ENCODE measurements around the gene MSTN.

Gene MSTN

DNA sequence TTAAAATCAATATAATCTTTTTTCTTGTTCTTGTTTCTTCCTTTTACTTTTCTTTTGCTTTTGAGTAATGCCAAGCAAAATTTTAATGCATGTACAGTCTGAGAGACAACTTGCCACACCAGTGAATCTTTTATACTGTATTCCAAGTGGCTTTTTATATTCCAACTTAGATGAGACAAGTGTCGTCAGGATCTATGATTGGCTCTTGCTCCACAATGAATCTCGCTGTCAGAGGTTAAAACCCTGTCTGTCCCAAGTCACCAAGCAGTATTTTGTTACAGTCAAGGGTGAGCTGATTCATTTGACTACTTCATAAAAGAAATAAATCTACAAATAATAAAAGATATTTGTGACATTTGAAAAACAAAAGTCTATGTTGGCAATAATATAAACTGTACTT is at the start of gene MSTN:
TSS of gene MSTN (minus strand) at position 129 of the 400 bp plus-strand sequence. CDS start 133 bp downstream, outside the sequence.
- no peak for DNase-seq (ENCODE audit: low spot score)

DNA sequence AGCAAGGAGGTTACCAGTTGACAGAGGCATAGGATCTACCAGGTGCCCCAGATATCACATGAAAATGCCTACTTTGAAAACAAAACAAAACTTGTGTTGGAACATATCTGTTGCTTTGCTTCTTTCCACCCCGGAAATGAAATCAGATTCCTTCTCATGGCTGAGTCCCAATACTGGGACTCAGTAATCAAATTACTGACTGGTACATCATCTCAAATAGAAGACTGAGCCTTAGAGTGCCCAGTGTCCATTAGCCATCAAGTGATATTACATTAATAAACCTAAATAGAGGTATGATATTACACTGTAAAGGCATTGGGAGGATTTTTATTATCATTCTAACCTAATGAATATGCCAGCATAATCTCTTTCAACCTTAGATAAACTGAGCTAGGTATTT is 48.6 kb upstream of the MSTN start:
- DNase-seq (ENCODE audit: low spot score), result no peak

DNA sequence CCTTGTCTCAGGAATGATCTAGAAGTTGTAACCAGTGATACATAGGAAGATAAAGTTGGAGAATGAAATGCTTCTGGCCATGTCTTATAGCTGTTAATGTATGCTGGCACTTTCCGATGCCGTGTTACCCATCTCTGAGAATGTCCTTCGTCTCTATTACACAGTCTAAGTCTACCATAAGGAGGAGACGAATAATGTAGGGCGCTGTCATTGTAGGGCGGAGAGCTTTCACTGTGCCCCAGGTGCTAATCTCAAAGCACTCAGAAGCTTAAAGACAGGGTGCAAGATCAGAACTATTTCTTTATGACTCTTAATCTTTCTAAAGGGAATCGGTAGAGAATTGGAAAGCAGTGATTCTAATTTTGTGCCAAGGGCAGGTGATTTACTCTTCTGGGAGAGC is 48.2 kb upstream of the MSTN start:
- DNase-seq (ENCODE audit: low spot score), result no peak

DNA sequence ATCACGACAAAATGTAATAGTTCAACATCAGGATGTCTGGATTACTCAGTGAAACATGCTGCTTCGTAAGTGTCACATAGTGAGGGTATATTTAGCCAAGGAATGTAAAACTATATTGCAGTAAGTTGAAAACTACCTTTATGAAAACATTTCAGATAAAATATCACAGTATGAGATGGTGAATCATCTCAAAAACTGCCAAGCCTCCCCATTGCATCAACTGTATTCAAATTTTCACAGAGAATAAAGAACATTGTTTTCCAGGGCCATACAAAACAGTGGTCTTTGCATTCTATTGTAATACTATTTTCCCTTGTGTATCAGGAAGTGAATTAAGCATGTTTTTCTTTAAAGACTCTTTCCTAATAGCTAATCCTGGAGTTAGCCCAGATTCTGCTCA is 47.6 kb upstream of the MSTN start:
- no peak for DNase-seq (ENCODE audit: low spot score)

DNA sequence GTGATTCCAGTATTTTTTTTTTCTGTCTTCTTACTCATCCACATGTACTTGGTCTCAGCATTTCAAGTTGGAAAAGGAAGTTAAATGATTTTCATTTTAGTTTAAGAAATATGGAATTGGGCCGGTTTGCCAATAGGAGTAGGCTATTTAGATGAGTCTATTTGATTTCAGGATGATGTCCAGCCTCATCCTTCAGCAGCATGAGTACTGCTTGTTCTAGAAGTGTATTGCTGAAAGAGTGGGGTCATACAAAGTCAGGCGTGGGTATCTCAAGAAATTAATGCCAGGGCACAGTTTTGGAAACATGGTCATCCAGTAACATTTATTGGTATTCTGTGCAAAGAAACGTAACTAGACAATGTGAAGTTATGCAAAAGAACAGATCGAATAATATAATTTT is 44.9 kb upstream of the MSTN start:
- DNase-seq (ENCODE audit: low spot score), result no peak

DNA sequence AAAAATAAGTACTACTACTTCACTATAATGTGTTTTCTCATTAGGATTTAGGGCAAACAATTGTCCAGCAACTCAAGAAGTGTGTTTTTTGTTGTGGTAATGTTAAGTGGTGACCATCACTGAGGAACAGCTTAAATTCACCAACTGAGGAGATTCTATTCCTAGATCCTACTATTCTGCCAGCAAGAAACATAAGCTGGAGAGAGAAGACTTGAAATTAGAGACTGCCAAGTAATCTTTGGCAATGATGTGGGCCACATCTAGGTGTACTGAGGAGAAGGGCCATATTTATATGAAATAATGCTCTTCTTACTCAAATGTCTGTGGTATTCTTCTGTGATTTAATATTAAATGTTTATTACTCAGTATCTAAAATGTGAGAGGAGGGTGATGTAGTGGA is 44.3 kb upstream of the MSTN start:
- no peak for DNase-seq (ENCODE audit: low spot score)

DNA sequence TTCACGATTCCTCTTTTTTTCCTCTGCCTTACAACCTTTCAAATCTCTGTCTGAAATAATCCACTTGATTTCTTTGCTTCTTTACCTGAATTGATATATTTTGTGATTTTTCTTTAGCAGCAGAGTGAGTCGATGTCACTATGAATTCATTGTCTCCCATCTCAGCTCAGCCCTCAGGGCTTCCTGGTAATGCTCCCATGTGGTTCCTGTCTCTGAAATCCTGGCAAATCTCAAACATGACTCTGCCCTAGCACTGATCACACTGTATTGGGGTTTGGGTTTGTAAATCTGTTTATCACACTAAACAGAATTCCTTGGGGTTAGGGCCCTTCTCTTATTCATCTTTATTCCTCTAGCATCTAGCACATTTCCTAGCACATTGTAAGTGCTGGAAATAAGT is 43.0 kb upstream of the MSTN start:
- no peak for DNase-seq (ENCODE audit: low spot score)

DNA sequence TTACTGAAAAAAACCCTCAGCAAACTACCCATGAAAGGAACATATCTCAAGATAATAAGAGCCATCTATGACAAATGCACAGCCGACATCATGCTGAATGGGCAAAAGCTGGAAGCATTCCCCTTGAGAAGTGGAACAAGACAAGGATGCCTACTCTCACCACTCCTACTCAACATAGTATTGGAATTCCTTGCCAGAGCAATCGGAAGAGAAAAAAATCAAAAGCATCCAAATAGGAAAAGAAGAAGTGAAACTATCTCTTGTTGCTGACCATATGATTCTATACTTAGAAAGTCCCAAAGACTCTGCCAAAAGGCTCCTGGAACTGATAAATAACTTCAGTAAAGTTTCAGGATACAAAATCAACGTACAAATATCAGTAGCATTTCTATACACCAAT is 40.6 kb upstream of the MSTN start:
- no peak for DNase-seq (ENCODE audit: low spot score)

DNA sequence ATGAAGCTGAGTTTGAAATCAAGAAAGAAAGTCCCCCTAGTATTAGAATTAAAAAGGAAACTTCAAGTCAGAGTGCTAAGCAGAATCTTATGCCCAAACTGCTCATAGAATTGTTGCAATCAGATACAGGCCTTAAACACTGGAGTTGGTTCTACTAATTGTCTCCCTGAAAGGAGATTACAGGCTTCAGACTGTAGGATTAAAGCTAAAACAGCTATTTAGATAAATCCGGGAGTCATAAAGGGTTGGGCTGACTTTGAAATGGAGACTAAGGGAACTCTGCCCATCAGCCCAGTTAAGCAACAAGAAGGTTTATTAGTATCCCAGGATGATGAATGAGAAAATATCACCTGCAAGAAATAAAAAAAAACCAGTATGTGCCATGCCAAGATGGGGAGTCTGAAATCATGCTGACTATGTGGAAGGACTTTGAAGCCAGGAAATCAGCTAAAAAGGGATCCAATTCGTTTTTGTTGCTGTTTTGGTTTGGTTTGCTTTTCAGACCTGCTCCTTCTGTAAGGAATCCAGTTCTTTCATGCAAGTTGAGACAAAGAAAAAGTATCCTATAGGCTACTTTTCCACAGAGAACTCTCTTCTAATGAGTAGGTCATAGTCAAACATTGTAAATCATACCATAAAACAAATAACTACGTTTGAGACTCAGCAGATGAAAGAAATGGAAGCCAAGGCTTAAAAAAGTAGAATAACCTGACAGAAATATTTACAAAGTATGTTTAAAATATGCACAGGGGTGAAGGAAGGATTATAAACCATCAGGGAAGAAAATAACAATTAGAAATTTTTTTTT is 37.6 kb upstream of the MSTN start:
- DNase-seq (ENCODE audit: low spot score), result no peak

DNA sequence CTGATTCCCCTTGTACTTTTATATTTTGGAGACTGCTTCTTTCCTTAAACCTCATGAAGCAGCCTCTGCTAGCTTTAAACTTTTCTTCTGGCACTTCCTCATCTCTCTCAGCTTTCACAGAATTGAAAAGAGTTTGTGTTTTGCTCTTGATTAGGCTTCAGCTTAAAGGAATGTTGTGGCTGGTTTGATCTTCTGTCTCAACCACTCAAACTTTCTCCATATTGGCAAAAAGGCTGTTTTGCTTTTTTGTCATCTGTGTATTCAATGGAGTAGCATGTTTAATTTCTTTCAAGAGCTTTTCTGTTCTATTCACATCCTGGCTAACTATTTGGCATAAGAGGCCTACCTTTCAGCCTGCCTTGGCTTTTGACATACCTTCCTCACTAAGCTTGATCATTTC is 36.3 kb upstream of the MSTN start:
- DNase-seq (ENCODE audit: low spot score), result no peak

DNA sequence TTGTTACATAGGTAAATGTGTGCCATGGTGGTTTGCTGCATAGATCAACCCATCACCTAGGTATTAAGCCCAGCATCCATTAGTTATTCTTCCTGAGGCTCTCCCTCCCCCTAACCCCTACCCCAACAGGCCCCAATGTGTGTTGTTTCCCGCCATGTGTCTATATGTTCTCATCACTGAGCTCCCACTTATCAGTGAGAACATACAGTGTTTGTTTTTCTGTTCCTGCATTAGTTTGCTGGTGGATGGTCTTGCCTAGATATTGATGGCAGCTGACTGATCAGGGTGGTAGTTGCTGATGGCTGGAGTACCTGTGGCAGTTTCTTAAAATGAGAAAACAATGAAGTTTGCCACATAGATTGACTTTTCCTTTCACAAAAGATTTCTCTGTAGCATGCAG is 34.6 kb upstream of the MSTN start:
- no peak for DNase-seq (ENCODE audit: low spot score)

DNA sequence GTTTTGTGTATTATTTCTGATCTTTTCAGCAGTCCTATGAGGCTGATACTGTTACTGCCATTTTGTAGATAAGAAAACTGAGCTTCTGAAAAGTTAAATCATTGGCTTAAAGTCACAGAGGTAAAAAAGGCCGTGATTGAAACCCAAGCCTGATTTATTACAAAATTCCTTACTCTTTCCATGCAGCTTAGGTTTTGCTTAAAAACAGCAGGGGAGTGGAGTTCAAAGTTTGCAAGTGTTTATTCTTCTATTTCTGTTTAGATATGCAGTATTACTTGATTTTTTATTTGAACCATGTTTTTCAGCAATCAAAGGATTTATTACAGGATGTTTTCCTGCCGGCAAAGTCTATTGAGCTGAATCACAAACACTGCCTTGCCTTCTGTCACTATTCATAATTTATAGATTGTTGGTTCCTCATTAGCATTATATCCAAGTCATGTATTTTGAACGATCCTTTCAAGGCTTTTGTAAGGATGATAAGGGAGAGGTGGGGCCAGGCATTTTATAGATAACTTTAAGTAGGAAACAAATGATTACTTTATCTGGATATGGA is 31.9 kb upstream of the MSTN start:
- DNase-seq (ENCODE audit: low spot score), result no peak

DNA sequence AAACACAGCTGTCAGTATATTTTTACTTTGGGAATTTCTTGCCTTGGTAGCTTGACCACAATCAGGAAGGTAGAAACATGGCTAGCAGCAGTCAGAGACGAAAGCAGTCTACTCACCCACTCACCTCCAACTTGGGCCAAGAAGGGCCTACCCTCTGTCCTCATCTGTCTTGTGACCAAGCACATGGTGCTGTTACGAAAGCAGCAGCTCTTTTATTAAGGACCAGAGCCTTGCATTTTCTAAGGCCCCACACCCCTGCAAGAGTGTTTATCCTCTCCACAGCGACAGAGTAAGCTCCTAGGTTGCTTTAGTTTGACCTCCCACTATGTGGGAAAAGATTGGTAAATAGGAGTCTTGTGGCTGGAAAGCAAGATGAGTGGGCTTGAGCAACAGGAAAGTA is 31.3 kb upstream of the MSTN start:
- no peak for DNase-seq (ENCODE audit: low spot score)

DNA sequence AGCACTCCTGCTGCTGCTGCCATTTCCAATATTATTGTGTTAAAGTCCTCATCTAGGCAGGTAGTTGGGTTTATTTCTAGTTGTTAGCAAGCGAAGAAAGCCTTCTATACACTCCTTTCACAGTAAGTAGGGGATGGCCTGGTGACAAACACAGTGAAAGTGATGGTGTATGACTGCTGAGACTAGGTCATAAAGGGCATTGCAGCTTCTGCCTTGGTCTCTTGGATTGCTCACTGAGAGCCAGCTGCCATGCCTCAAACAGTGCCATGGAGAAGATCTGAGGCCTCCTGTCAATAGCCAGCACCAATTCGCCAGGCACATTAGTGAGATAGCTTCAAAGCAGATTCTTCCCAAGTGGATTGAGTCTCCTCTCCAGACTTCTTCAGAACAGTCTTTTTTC is 27.6 kb upstream of the MSTN start:
- no peak for DNase-seq (ENCODE audit: low spot score)

DNA sequence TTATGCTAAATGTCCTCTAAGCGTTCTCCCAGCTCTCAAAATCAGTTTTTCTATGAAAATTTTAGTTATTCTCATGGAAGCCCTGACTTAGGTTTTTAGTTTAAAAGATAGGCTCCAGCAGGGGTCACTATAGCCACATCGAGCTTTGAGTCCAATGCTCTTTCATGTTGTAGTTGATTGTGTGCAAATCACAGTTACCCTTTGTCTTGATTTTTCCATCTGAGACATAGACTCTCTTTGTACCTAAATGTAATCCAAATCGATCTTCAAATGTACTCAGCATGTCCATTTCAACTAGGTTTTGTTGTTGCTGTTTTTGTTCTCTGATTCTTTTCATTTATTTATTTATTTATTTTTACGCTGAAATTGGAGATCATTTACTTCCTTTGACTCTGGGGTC is 26.4 kb upstream of the MSTN start:
- DNase-seq (ENCODE audit: low spot score), result peak; percentile 62

DNA sequence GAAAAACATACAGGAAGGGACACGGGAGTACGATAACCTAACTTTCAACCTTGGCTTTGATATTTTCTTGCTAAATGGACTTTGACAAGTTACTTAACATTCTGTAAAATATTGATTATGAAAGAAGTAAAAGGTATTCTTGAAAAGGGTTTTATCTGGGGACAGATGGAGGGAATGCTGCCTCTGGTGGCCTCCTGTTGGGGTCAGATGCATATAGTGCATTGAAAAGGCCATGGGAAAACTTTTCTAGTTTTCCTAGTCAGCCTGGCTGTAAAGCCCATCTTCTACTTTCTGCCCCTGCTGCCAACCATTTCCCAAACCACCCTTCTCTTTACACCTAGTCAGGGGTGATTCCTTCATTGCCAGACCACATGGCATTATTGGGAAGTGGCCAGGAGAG is 22.2 kb upstream of the MSTN start:
- no peak for DNase-seq (ENCODE audit: low spot score)

DNA sequence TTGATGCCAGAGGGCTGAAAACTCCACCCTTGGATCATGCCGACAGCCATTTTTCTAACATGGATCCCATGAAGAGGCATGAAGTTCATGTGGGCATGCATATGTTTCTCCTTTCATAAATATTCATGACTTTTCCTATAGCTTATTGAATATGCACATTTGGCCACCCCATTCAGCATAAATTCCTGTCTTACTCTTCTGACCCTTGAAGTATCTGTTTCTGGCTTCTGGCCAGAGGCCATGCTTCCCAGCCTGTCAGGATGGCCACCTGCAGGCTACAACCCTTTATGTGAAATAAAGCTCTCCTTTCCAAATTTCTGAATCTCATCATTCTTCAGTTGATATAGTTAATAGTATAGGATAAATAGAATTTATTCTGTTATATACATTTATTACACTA is 19.6 kb upstream of the MSTN start:
- no peak for DNase-seq (ENCODE audit: low spot score)

DNA sequence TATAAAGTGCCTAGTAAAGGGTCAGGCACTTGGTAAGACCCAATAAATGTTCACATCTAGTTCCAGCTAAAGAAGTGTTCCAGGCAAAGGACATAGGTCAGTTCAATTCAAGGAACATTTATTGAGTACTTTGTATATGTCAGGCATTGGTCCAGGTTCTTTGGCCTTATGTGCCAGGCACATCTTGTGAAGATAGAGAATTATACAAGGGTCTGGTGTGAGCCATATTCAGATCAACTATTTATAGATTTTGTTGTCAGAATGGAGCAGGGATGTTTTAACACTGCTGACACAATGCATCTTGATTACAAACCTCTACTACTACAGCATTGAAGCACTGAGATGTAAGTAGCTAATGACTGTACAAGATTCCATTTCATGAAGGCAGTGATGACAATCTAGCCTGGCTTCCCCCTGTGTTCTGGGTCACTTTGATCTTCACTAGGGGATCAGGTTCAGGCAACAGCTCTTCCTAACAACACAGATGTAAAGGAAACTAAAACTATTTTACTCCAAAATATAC is 18.1 kb upstream of the MSTN start:
- DNase-seq (ENCODE audit: low spot score), result no peak

DNA sequence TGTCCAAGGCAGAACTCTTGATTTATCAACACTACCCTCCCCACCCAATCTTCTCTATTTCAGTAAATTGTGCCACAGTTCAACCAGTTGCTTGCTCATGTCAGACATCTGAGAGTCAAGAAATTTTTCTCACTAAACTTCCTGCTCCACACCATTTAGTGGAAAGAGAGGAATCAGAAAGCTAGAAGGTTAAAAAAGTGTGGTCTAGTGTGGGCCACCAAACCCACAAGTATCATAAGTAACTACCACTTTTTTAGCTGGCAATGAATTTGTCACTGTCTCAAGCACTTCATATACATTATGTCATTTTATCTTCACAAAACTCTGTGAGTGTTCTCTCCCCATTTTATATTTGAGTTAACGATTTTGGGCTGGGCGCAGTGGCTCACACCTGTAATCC is 16.6 kb upstream of the MSTN start:
- no peak for DNase-seq (ENCODE audit: low spot score)

DNA sequence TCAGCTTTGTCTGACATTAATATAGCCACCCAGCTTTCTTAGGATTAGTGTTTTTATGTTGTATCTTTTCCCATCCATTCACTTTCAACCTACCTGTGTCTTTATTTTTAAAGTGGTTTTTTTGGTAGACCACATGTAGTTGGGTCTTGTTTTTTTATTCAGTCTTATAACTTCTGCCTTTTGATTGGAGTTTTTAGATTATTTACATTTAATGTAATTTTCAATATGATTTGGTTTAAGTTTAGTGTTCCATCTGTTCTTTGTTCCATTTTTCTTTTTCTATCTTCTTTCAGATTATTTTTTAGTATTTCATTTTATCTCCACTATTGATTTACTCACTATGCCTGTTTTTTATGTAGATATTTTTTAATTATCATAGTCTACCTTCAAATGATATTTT is 13.1 kb upstream of the MSTN start:
- no peak for DNase-seq (ENCODE audit: low spot score)

DNA sequence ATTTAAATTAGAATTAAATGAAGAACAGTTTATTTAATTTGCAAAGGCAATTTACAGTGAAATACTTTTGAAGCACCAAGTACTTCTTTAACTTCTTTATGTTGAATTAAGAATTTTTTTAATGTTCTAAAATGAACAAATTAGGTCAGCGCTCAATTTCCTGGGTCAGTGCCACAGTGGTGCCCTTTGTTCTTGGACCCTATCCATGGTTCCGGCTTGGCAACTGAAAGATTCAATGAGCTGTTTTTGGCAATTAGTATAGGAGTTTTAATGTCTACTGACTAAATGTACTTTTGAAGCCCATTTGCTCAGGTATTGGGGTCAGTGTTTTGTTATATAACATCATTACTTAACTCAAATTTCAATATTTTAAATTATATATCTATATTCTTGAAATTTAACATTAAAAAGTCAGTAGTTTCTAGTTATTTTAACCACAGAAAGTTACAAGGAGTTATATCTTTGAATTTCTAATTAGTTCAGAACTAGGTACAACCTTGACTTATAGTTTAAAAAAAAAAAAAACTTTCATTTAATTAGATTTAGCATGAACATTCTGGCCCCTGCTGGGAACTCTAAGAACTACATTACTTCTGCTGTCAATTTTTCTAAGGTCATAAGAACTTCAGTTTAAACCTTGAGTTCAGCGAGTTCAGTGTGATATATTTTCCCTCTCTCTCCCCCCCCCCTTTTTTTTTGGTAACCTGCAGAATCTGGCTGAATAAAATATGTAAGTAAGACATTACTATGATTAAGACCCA is 7.6 kb upstream of the MSTN start:
- DNase-seq (ENCODE audit: low spot score), result peak; percentile 49

DNA sequence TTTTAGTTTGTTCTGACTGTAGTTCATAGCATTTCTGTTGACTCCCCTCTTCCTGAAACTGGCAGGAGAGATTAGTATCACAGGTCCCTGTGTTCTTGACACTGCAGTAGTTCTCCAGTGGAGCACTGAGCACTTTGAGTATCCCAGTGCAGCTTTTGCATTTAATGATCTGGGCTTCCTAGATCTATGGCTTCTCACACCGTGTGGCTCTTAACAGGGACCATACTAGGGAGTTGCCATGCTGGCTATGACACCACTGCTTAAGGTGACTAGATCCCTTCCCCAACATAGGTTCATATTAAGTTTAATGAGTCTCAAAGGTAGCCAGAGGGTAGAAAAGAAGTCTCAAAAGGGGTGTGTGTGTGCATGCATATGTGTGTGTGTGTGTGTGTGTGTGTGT is 6.2 kb upstream of the MSTN start:
- no peak for DNase-seq (ENCODE audit: low spot score)

DNA sequence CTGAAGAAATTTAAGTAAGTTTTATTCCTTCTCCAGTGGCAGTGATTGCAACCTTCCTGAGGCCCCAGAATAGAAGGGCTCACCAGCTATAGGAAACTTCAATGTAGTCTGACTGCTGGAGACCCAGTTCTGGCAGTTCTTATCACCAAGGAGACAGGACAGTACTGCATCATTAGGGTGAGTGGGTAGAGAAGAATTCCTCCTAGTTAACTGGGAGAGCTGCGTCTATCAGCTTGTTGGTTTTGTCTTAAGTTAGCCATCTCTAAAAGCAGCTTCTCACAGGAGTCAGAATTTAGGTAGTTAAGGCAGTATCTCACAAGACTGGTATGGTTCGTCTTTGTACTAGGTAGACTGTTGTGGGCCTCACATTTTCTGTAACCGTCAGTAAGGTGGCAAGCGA is 3.3 kb upstream of the MSTN start:
- DNase-seq (ENCODE audit: low spot score), result no peak
